GM12878 (cell line): ENCODE measurements around the gene NCAPD2. TPM values are rescaled to one million over a fixed set of nuclear protein-coding genes. Genes with fewer than 3 reads are reported as not detected.

Experiments
- ATAC-seq: fragments of 200-7000 bp; cut with Tn5 transposase; 3 replicates; pipeline ENCODE4 v1.9.1; 2020; ENCODE audit warnings: mild to moderate bottlenecking, moderate library complexity
- BruUV-seq: library from RNA; stranded (reverse); fragments of 400-500 nt; replicated peaks from 2 replicates; lab custom pipeline; 2021; lab: Mats Ljungman, UMichigan
- CTCF ChIA-PET: fragments of 300-600 bp; sonication (Branson Sonifier 250); formaldehyde crosslinking; extraction: SDS; loops from one replicate; lab custom pipeline; 2021; ENCODE audit warnings: inconsistent platforms; lab: Yijun Ruan, JAX
- POLR2A ChIA-PET: fragments of 350-600 bp; formaldehyde crosslinking; extraction: SDS; loops from one replicate; lab custom pipeline; 2021; ENCODE audit warnings: inconsistent platforms; lab: Charles Lee
- RAD21 ChIA-PET: fragments of 300-600 bp; sonication (Branson Sonifier 250); formaldehyde crosslinking; loops from one replicate; lab custom pipeline; 2023; ENCODE audit warnings: antibody characterized with exemption; ENCODE audit not compliant: unreplicated experiment; lab: Charles Lee
- SMC1A ChIA-PET: fragments of 300-600 bp; sonication (Branson Sonifier 250); formaldehyde crosslinking; loops from one replicate; lab custom pipeline; 2023; ENCODE audit not compliant: unreplicated experiment, uncharacterized antibody; lab: Charles Lee
- DNase-seq: peaks from one replicate; pipeline ENCODE4 v3.0.0-alpha.2; 2011; ENCODE audit warnings: low read depth, low spot score
- FAIRE-seq: peaks from 3 replicates; lab custom pipeline; 2011; peaks lifted over from hg19 to GRCh38; lab: Jason Lieb, UNC
- H2AFZ ChIP-seq: 2 replicates; pipeline ENCODE4 v1.6.0; 2011; ENCODE audit warnings: low read depth, low read length, control low read depth; ENCODE audit not compliant: control insufficient read depth
- H3K27ac ChIP-seq: 2 replicates; pipeline ENCODE4 v1.5.1; 2011; ENCODE audit warnings: control low read depth; ENCODE audit not compliant: control insufficient read depth, insufficient read depth
- H3K27me3 ChIP-seq, 2 experiments: replicated peaks in 1 of 2; 2 replicates each; pipeline versions ENCODE4 v1.6.0 to v1.6.1; 2011; ENCODE audit warnings: low read length in 1 of 2; ENCODE audit not compliant: control insufficient read depth in 2 of 2, insufficient read depth in 2 of 2
- H3K36me3 ChIP-seq, 2 experiments: 2 replicates each; pipeline ENCODE4 v1.5.1; 2011; ENCODE audit warnings: low read length in 1 of 2; ENCODE audit not compliant: control insufficient read depth in 2 of 2, insufficient read depth in 2 of 2
- H3K4me1 ChIP-seq: 2 replicates; pipeline ENCODE4 v1.6.1; 2011; ENCODE audit warnings: mild to moderate bottlenecking, low read length, moderate library complexity, mixed read lengths; ENCODE audit not compliant: control insufficient read depth, insufficient read depth
- H3K4me2 ChIP-seq: 2 replicates; pipeline ENCODE4 v1.6.0; 2011; ENCODE audit warnings: control low read depth; ENCODE audit not compliant: control insufficient read depth, insufficient read depth
- H3K4me3 ChIP-seq: fragments of 200-600 bp; sonication (generic); 2 replicates; pipeline ENCODE4 v1.5.1; 2016
- H3K79me2 ChIP-seq: 2 replicates; pipeline ENCODE4 v1.6.0; 2011; ENCODE audit warnings: low read length; ENCODE audit not compliant: control insufficient read depth, insufficient read depth
- H3K9ac ChIP-seq: 2 replicates; pipeline ENCODE4 v1.8.0; 2011; ENCODE audit warnings: low read length, control low read depth, mixed read lengths; ENCODE audit not compliant: control insufficient read depth, insufficient read depth
- H3K9me3 ChIP-seq: replicated peaks from 3 replicates; pipeline ENCODE4 v1.5.1; 2011; ENCODE audit warnings: mild to moderate bottlenecking, low read length; ENCODE audit not compliant: control insufficient read depth, insufficient read depth
- H4K20me1 ChIP-seq: 2 replicates; pipeline ENCODE4 v1.6.0; 2011; ENCODE audit not compliant: control insufficient read depth, insufficient read depth
- ASH2L ChIP-seq: fragments of 300-600, 200-600 bp; sonication (generic); IDR thresholded peaks from 2 replicates; pipeline ENCODE4 v1.6.1; 2017; ENCODE audit warnings: low read depth, mild to moderate bottlenecking, borderline replicate concordance
- BCL11A ChIP-seq: IDR thresholded peaks from 2 replicates; pipeline ENCODE4 v1.6.1; 2011; ENCODE audit warnings: low read depth, low read length
- CREB1 ChIP-seq: IDR thresholded peaks from 2 replicates; pipeline ENCODE4 v1.6.1; 2012; ENCODE audit warnings: low read depth, mild to moderate bottlenecking, inconsistent platforms
- EGR1 ChIP-seq, 2 experiments: IDR thresholded peaks; 1 replicate in 1 of 2; 2 replicates in 1 of 2; pipeline ENCODE4 v1.6.1; 2011 to 2012; ENCODE audit warnings: low read depth in 2 of 2, low read length in 2 of 2, borderline replicate concordance in 1 of 2, mild to moderate bottlenecking in 1 of 2, moderate library complexity in 1 of 2
- KAT2A ChIP-seq: conservative IDR thresholded peaks from 2 replicates; pipeline ENCODE4 v1.6.1; 2011; ENCODE audit warnings: low read depth, low read length; ENCODE audit not compliant: control insufficient read depth
- KLF5 ChIP-seq: fragments of 450-650 bp; IDR thresholded peaks from 2 replicates; pipeline ENCODE4 v1.6.1; 2014; ENCODE audit warnings: mild to moderate bottlenecking; ENCODE audit not compliant: partially characterized antibody
- NFXL1 ChIP-seq: fragments of 450-650 bp; IDR thresholded peaks from 2 replicates; pipeline ENCODE4 v1.6.1; 2017; ENCODE audit warnings: antibody characterized with exemption, mild to moderate bottlenecking, borderline replicate concordance
- PAX5 ChIP-seq: IDR thresholded peaks from 2 replicates; pipeline ENCODE4 v1.6.1; 2011; ENCODE audit warnings: low read depth, low read length, borderline replicate concordance
- PBX3 ChIP-seq: IDR thresholded peaks from 2 replicates; pipeline ENCODE4 v1.6.1; 2011; ENCODE audit warnings: mild to moderate bottlenecking, low read depth, low read length, moderate library complexity; ENCODE audit not compliant: insufficient replicate concordance
- SUZ12 ChIP-seq: fragments of 200-600 bp; sonication (generic); IDR thresholded peaks from one replicate; pipeline ENCODE4 v1.6.1; 2018; ENCODE audit warnings: antibody characterized with exemption, mild to moderate bottlenecking; ENCODE audit not compliant: unreplicated experiment
- TCF7 ChIP-seq: IDR thresholded peaks from 2 replicates; pipeline ENCODE4 v1.6.1; 2014; ENCODE audit warnings: antibody characterized with exemption, borderline replicate concordance
- WGBS: methylation state at CpG from one replicate; pipeline ENCODE4 v1.1.6; 2016; ENCODE audit warnings: low lambda C conversion rate; ENCODE audit not compliant: insufficient replicate concordance, insufficient coverage; ENCODE audit errors: missing lambda C conversion rate; 5-methylcytosine and 5-hydroxymethylcytosine counted together
- in situ Hi-C: fragments of 300-500 bp; cut with MboI; formaldehyde crosslinking; loops from 9 replicates; pipeline ENCODE4 v1.14.3; 2018; ENCODE audit warnings: mixed read lengths
- intact Hi-C: fragments of 100-400 bp; cut with micrococcal nuclease; formaldehyde crosslinking; loops from one replicate; pipeline ENCODE4 v1.14.2; 2022; ENCODE audit not compliant: unreplicated experiment
- polyA plus RNA-seq, 11 experiments: library from polyadenylated mRNA; depleted of rRNA in 4 of 11; unstranded in 6 of 11; stranded (reverse) in 5 of 11; fragments of >200 nt; fragmentation: Nextera tagmentation in 4 of 11; fragmentation: Illumina TruSeq in 1 of 11; extraction: Ambion mirVana in 4 of 11; extraction: Trizol in 1 of 11; gene quantifications; 1 replicate in 1 of 11; 2 replicates in 10 of 11; pipeline versions ENCODE4 v1.2.1 to v1.2.3, GENCODE V29; 2011 to 2016; ENCODE audit warnings: inconsistent platforms in 2 of 11, missing spikeins in 2 of 11, low read depth in 1 of 11
- total RNA-seq, 4 experiments: library from RNA; depleted of rRNA in 3 of 4; stranded (reverse); fragments of >200 nt in 3 of 4; fragmentation: Illumina TruSeq in 1 of 4; extraction: Trizol in 1 of 4; gene quantifications; 2 replicates each; pipeline versions ENCODE4 v1.2.1 to v1.2.3, GENCODE V29; 2013 to 2021
- TF ChIP-seq, protein P1 (sequence below): IDR thresholded peaks from 2 replicates; pipeline ENCODE4 v1.6.1; 2012; ENCODE audit warnings: low read length, inconsistent platforms
- TF ChIP-seq, protein P2 (sequence below): IDR thresholded peaks from 2 replicates; pipeline ENCODE4 v1.6.1; 2012; ENCODE audit warnings: low read depth, low read length, improper control_type of control experiment

The NCAPD2 gene
- total and polyA plus RNA-seq, 10 of the 15 experiments (the other 5 are each of a cell fraction or from before 2014, with no cell fraction given), result 24.2 to 160 (median 110) TPM

DNA sequence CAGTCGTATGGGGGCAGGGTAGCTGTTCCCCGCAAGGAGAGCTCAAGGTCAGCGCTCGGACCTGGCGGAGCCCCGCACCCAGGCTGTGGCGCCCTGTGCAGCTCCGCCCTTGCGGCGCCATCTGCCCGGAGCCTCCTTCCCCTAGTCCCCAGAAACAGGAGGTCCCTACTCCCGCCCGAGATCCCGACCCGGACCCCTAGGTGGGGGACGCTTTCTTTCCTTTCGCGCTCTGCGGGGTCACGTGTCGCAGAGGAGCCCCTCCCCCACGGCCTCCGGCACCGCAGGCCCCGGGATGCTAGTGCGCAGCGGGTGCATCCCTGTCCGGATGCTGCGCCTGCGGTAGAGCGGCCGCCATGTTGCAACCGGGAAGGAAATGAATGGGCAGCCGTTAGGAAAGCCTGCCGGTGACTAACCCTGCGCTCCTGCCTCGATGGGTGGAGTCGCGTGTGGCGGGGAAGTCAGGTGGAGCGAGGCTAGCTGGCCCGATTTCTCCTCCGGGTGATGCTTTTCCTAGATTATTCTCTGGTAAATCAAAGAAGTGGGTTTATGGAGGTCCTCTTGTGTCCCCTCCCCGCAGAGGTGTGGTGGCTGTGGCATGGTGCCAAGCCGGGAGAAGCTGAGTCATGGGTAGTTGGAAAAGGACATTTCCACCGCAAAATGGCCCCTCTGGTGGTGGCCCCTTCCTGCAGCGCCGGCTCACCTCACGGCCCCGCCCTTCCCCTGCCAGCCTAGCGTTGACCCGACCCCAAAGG is 41.2 kb downstream of the NCAPD2 start:
- FAIRE-seq, result no peak
- Histone ChIP-seq H3K27me3 (no peaks in the 10 kb centered on the region), H3K9ac (peak overlapping the region; percentile 79), H3K4me1 (peaks cover 29% of the 10 kb centered on the region), H3K4me2 (peak overlapping the region; percentile 98), H3K4me3 (peak overlapping the region; percentile 83), H3K79me2 (peaks cover 72% of the 10 kb centered on the region), H3K36me3 (peaks cover 38 to 40% of the 10 kb centered on the region in 2 experiments), H3K27ac (peak overlapping the region; percentile 98), H3K9me3 (no peaks in the 10 kb centered on the region), H4K20me1 (peaks cover 24% of the 10 kb centered on the region), H2AFZ (no peak overlapping the region)
- SMC1A ChIA-PET, result interaction anchor here (0.8 to 7.9 kb wide), 8 partner anchors 20 to 168 kb away, joined by 3 to 83 read pairs (median 6); no protein-coding TSS in a partner anchor
- intact Hi-C loops, result loop anchor here (5.0 kb wide), 3 partner anchors 43 to 198 kb away; partner anchors contain the start of genes MRPL51 and NCAPD2
- DNase-seq, result no peak
- no TSS peak for BruUV-seq
- RAD21 ChIA-PET, result interaction anchor here (0.7 to 6.9 kb wide), 6 partner anchors 18 to 109 kb away, joined by 3 to 67 read pairs (median 6); partner anchors contain the start of gene MRPL51
- 1% methylated on average over 52 of the region's 52 CpGs for WGBS
- CTCF ChIA-PET, result interaction anchor here (0.7 to 7.7 kb wide), 10 partner anchors 33 to 209 kb away, joined by 3 to 73 read pairs (median 4); partner anchors contain the start of genes NOP2 and VAMP1
- ATAC-seq, result peak; percentile 13
- POLR2A ChIA-PET, result interaction anchor here (0.9 to 3.6 kb wide), 17 partner anchors 18 to 258 kb away, joined by 3 to 32 read pairs (median 5); partner anchors contain the start of genes COPS7A, MLF2, MRPL51 and NOP2
- in situ Hi-C loops, result loop anchor here (5.0 kb wide), 2 partner anchors 38 to 108 kb away; no protein-coding TSS in a partner anchor
- TF ChIP-seq ASH2L (no peak), EGR1 (IDR thresholded peaks at IDR 0.05; ENCODE audit: borderline replicate concordance in 1 of 2, low read depth in 2 of 2, low read length in 2 of 2) (peak in 1 of 2 experiments; percentile 30; a peak in 1 of 3 replicates), KAT2A (no peak), PBX3 (no peak), PAX5 (no peak), TCF7 (no peak), NFXL1 (no peak), KLF5 (no peak), SUZ12 (no peak), CREB1 (no peak), BCL11A (no peak)
- TF ChIP-seq, protein P1, sequence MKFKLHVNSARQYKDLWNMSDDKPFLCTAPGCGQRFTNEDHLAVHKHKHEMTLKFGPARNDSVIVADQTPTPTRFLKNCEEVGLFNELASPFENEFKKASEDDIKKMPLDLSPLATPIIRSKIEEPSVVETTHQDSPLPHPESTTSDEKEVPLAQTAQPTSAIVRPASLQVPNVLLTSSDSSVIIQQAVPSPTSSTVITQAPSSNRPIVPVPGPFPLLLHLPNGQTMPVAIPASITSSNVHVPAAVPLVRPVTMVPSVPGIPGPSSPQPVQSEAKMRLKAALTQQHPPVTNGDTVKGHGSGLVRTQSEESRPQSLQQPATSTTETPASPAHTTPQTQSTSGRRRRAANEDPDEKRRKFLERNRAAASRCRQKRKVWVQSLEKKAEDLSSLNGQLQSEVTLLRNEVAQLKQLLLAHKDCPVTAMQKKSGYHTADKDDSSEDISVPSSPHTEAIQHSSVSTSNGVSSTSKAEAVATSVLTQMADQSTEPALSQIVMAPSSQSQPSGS, result no peak
- TF ChIP-seq, protein P2, sequence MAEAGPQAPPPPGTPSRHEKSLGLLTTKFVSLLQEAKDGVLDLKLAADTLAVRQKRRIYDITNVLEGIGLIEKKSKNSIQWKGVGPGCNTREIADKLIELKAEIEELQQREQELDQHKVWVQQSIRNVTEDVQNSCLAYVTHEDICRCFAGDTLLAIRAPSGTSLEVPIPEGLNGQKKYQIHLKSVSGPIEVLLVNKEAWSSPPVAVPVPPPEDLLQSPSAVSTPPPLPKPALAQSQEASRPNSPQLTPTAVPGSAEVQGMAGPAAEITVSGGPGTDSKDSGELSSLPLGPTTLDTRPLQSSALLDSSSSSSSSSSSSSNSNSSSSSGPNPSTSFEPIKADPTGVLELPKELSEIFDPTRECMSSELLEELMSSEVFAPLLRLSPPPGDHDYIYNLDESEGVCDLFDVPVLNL, result peak; percentile 55; the same call in 1 of the 2 replicates
